Keratinocyte (primary cell): ENCODE data around the gene OLIG1. TPM values are rescaled to one million over a fixed set of nuclear protein-coding genes. Genes with fewer than 3 reads are reported as not detected.

Experiments
- DNase-seq: peaks from one replicate; pipeline ENCODE4 v3.0.0-alpha.2; 2011; ENCODE audit warnings: low read depth, missing footprints, low spot score
- FAIRE-seq: peaks from 2 replicates; lab custom pipeline; 2011; peaks lifted over from hg19 to GRCh38; lab: Jason Lieb, UNC
- H2AFZ ChIP-seq: 2 replicates; pipeline ENCODE4 v1.6.0; 2012; ENCODE audit warnings: low read length, control low read depth, inconsistent platforms; ENCODE audit not compliant: control insufficient read depth
- H3K27ac ChIP-seq: 2 replicates; pipeline ENCODE4 v1.5.1; 2011; ENCODE audit warnings: low read length; ENCODE audit not compliant: control insufficient read depth, insufficient read depth
- H3K27me3 ChIP-seq: 3 replicates; pipeline ENCODE4 v1.6.0; 2011; ENCODE audit warnings: low read length; ENCODE audit not compliant: control insufficient read depth, insufficient read depth; ENCODE audit errors: extremely low read depth
- H3K36me3 ChIP-seq, 2 experiments: 2 replicates in 1 of 2; 3 replicates in 1 of 2; pipeline ENCODE4 v1.5.1; 2011; ENCODE audit warnings: low read length in 2 of 2, mild to moderate bottlenecking in 1 of 2; ENCODE audit not compliant: control insufficient read depth in 2 of 2, insufficient read depth in 2 of 2; ENCODE audit errors: extremely low read depth in 1 of 2
- H3K4me1 ChIP-seq: 3 replicates; pipeline ENCODE4 v1.5.1; 2011; ENCODE audit warnings: low read length; ENCODE audit not compliant: control insufficient read depth, insufficient read depth; ENCODE audit errors: extremely low read depth
- H3K4me2 ChIP-seq: 3 replicates; pipeline ENCODE4 v1.6.0; 2011; ENCODE audit warnings: low read depth, low read length; ENCODE audit not compliant: control insufficient read depth, insufficient read depth; ENCODE audit errors: extremely low read depth
- H3K4me3 ChIP-seq, 3 experiments: fragments of 200-600 bp in 1 of 3; sonication (generic) in 1 of 3; 2 replicates in 2 of 3; 3 replicates in 1 of 3; pipeline ENCODE4 v1.5.1; 2011 to 2016; ENCODE audit warnings: low read length in 3 of 3, mild to moderate bottlenecking in 3 of 3, control low read depth in 2 of 3, inconsistent platforms in 1 of 3, low read depth in 1 of 3, mixed read lengths in 1 of 3, mixed run types in 1 of 3, moderate library complexity in 1 of 3; ENCODE audit not compliant: control insufficient read depth in 2 of 3, insufficient read depth in 2 of 3; ENCODE audit errors: extremely low read depth in 1 of 3
- H3K79me2 ChIP-seq: 2 replicates; pipeline ENCODE4 v1.6.0; 2012; ENCODE audit warnings: low read length; ENCODE audit not compliant: control insufficient read depth, insufficient read depth
- H3K9ac ChIP-seq: 3 replicates; pipeline ENCODE4 v1.6.0; 2011; ENCODE audit warnings: low read length; ENCODE audit not compliant: control insufficient read depth, insufficient read depth; ENCODE audit errors: extremely low read depth
- H3K9me1 ChIP-seq: 3 replicates; pipeline ENCODE4 v1.6.0; 2011; ENCODE audit warnings: low read length; ENCODE audit not compliant: control insufficient read depth, insufficient read depth; ENCODE audit errors: extremely low read depth
- H3K9me3 ChIP-seq: 2 replicates; pipeline ENCODE4 v1.5.1; 2012; ENCODE audit warnings: low read depth, low read length; ENCODE audit not compliant: control insufficient read depth
- H4K20me1 ChIP-seq: 3 replicates; pipeline ENCODE4 v1.6.0; 2011; ENCODE audit warnings: low read length; ENCODE audit not compliant: control insufficient read depth, insufficient read depth; ENCODE audit errors: extremely low read depth
- EZH2 ChIP-seq: IDR thresholded peaks from one replicate; pipeline ENCODE4 v1.6.1; 2012; ENCODE audit warnings: inconsistent platforms, mild to moderate bottlenecking, low read length, moderate library complexity
- dilution Hi-C: fragments of 300-500 bp; cut with MboI; formaldehyde crosslinking; loops from one replicate; pipeline ENCODE4 v1.7.0; 2020; ENCODE audit warnings: low sequenced_read_pairs; ENCODE audit not compliant: extremely low pct_ligation_motif_present
- polyA plus RNA-seq, 5 experiments: library from polyadenylated mRNA; depleted of rRNA in 3 of 5; stranded (reverse) in 3 of 5; stranded (forward) in 1 of 5; unstranded in 1 of 5; fragments of >200 nt; gene quantifications; 1 replicate in 1 of 5; 2 replicates in 3 of 5; 3 replicates in 1 of 5; pipeline versions ENCODE4 v1.2.1 to v1.2.3, GENCODE V29; 2011 to 2012; ENCODE audit warnings: missing spikeins in 2 of 5, low read depth in 1 of 5, low replicate concordance in 1 of 5
- TF ChIP-seq, protein P1 (sequence below), 3 experiments: IDR thresholded peaks in 1 of 3; conservative IDR thresholded peaks in 1 of 3; optimal IDR thresholded peaks in 1 of 3; 2 replicates in 2 of 3; 3 replicates in 1 of 3; pipeline versions ENCODE3 to v1.5.1; 2011; ENCODE audit warnings: low read length in 3 of 3, mild to moderate bottlenecking in 3 of 3, moderate library complexity in 2 of 3, control low read depth in 1 of 3, inconsistent platforms in 1 of 3; ENCODE audit not compliant: insufficient read depth in 2 of 3; ENCODE audit errors: extremely low read depth in 1 of 3

The OLIG1 gene
- polyA plus RNA-seq, 1 donor (not counting 4 experiments of a cell fraction or from before 2014, with no cell fraction given), result not detected

DNA sequence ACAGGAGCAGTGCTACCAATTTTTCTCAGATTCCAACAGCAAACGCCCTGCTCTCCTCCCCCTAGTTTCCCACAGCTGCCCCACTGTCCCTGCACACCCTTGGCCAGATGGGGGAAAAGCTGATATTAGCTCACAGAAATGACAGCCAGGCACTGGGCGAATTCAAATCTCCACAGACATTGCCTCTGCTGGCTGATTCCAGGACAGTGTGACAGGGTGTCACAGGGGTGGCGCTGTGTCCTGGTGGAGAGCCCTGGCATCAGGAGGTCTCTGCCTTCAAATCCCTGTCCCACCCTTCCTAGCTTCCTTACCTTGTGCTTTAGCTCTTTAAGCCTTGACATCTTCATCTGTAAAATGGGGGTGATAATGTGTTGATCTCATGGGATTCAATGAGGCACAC, 10.4 kb downstream of the OLIG1 start:
- dilution Hi-C loops, result no loop called here
- FAIRE-seq, result no peak
- Histone ChIP-seq H3K4me1 (peaks cover 3% of the 10 kb centered on the region), H3K36me3 (no peaks in the 10 kb centered on the region), H2AFZ (no peak overlapping the region), H3K9me3 (no peaks in the 10 kb centered on the region), H3K4me2 (no peak overlapping the region), H3K9ac (no peak overlapping the region), H3K79me2 (no peaks in the 10 kb centered on the region), H3K27ac (no peak overlapping the region), H3K4me3 (no peak overlapping the region), H3K9me1 (no peaks in the 10 kb centered on the region), H4K20me1 (no peaks in the 10 kb centered on the region), H3K27me3 (peaks cover 5% of the 10 kb centered on the region)
- no peak for DNase-seq
- TF ChIP-seq EZH2, result no peak
- TF ChIP-seq, protein P1, sequence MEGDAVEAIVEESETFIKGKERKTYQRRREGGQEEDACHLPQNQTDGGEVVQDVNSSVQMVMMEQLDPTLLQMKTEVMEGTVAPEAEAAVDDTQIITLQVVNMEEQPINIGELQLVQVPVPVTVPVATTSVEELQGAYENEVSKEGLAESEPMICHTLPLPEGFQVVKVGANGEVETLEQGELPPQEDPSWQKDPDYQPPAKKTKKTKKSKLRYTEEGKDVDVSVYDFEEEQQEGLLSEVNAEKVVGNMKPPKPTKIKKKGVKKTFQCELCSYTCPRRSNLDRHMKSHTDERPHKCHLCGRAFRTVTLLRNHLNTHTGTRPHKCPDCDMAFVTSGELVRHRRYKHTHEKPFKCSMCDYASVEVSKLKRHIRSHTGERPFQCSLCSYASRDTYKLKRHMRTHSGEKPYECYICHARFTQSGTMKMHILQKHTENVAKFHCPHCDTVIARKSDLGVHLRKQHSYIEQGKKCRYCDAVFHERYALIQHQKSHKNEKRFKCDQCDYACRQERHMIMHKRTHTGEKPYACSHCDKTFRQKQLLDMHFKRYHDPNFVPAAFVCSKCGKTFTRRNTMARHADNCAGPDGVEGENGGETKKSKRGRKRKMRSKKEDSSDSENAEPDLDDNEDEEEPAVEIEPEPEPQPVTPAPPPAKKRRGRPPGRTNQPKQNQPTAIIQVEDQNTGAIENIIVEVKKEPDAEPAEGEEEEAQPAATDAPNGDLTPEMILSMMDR (optimal IDR thresholded peaks at IDR 0.05 in 1 of 3, IDR thresholded peaks at IDR 0.05 in 1 of 3, conservative IDR thresholded peaks at IDR 0.05 in 1 of 3; ENCODE audit: extremely low read depth in 1 of 3, insufficient read depth in 2 of 3, low read length in 3 of 3), result no peak

DNA sequence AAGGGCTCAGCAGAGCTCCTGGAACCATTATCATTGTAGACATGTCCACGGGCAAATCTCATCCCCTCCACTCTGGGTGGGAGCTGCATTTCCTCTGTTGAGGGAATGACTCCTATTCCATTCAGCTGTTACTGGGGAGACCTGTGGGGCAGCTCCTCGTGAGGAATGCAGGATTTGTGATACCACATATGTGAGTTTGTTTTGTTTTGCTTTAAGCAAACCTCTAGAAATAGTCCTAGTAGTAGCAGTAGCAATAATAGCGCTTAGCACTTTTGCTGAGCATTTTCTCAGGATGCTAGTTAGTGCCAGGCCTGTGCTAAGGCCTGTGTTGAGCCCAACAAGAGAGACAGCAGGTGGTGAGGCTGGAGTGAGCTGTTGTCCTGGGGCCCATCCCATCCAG, 10.8 kb downstream of the OLIG1 start:
- no peaks in the 10 kb centered on the region for H3K9me3 ChIP-seq
- H4K20me1 ChIP-seq, result no peaks in the 10 kb centered on the region
- H2AFZ ChIP-seq, result no peak overlapping the region
- H3K9me1 ChIP-seq, result no peaks in the 10 kb centered on the region
- H3K4me3 ChIP-seq, result no peak overlapping the region
- no peaks in the 10 kb centered on the region for H3K36me3 ChIP-seq
- H3K4me1 ChIP-seq, result peaks cover 3% of the 10 kb centered on the region
- dilution Hi-C loops, result no loop called here
- FAIRE-seq, result no peak
- H3K4me2 ChIP-seq, result no peak overlapping the region
- DNase-seq, result no peak
- no peak overlapping the region for H3K9ac ChIP-seq
- no peak for TF ChIP-seq EZH2
- TF ChIP-seq, protein P1 (optimal IDR thresholded peaks at IDR 0.05 in 1 of 3, IDR thresholded peaks at IDR 0.05 in 1 of 3, conservative IDR thresholded peaks at IDR 0.05 in 1 of 3; ENCODE audit: extremely low read depth in 1 of 3, insufficient read depth in 2 of 3, low read length in 3 of 3), result no peak
- peaks cover 4% of the 10 kb centered on the region for H3K27me3 ChIP-seq
- H3K79me2 ChIP-seq, result no peaks in the 10 kb centered on the region
- H3K27ac ChIP-seq, result no peak overlapping the region
